Endothelial cell of umbilical vein (primary cell): ENCODE data around the gene FLNB. TPM values are rescaled to one million over a fixed set of nuclear protein-coding genes. Genes with fewer than 3 reads are reported as not detected.

Experiments used
- BruUV-seq: library from RNA; stranded (reverse); fragments of 400-500 nt; replicated peaks from 2 replicates; lab custom pipeline; 2021; lab: Mats Ljungman, UMichigan
- CTCF ChIA-PET: fragments of 300-600, 350-600 bp; sonication (Branson Sonifier 250); formaldehyde crosslinking; loops from one replicate; lab custom pipeline; 2021; ENCODE audit warnings: antibody characterized with exemption, inconsistent platforms; lab: Charles Lee
- POLR2A ChIA-PET: fragments of 300-600, 350-600 bp; sonication (Branson Sonifier 250); formaldehyde crosslinking; loops from one replicate; lab custom pipeline; 2021; ENCODE audit warnings: antibody characterized with exemption, inconsistent platforms; lab: Charles Lee
- DNase-seq: peaks from one replicate; pipeline ENCODE4 v3.0.0-alpha.2; 2011; ENCODE audit warnings: low read depth, low spot score
- FAIRE-seq: peaks from 2 replicates; lab custom pipeline; 2011; peaks lifted over from hg19 to GRCh38; lab: Jason Lieb, UNC
- H2AFZ ChIP-seq: 2 replicates; pipeline ENCODE4 v1.6.0; 2012; ENCODE audit warnings: low read depth, low read length, control low read depth, inconsistent platforms
- H3K27ac ChIP-seq: 2 replicates; pipeline ENCODE4 v1.5.1; 2011; ENCODE audit warnings: low read depth, mild to moderate bottlenecking, control low read depth, low read length, moderate library complexity; ENCODE audit not compliant: insufficient read depth
- H3K27me3 ChIP-seq, 2 experiments: 2 replicates each; pipeline versions ENCODE4 v1.6.0 to v1.6.1; 2011; ENCODE audit warnings: low read length in 2 of 2, mixed read lengths in 1 of 2; ENCODE audit not compliant: control insufficient read depth in 2 of 2, insufficient read depth in 2 of 2
- H3K36me3 ChIP-seq, 2 experiments: 2 replicates in 1 of 2; 3 replicates in 1 of 2; pipeline ENCODE4 v1.5.1; 2011; ENCODE audit warnings: low read length in 2 of 2, mild to moderate bottlenecking in 1 of 2, moderate library complexity in 1 of 2; ENCODE audit not compliant: control insufficient read depth in 2 of 2, insufficient read depth in 2 of 2; ENCODE audit errors: extremely low read depth in 1 of 2
- H3K4me1 ChIP-seq: 3 replicates; pipeline ENCODE4 v1.5.1; 2011; ENCODE audit warnings: mild to moderate bottlenecking, low read length; ENCODE audit not compliant: control insufficient read depth, insufficient read depth; ENCODE audit errors: extremely low read depth
- H3K4me2 ChIP-seq: 2 replicates; pipeline ENCODE4 v1.6.1; 2011; ENCODE audit warnings: low read length, control low read depth, mixed read lengths; ENCODE audit not compliant: insufficient read depth
- H3K4me3 ChIP-seq, 3 experiments: fragments of 200-600 bp in 1 of 3; sonication (generic), shearing (Covaris generic) in 1 of 3; replicated peaks in 1 of 3; 2 replicates each; pipeline ENCODE4 v1.5.1; 2011 to 2016; ENCODE audit warnings: control low read depth in 3 of 3, low read length in 3 of 3, mild to moderate bottlenecking in 2 of 3, inconsistent platforms in 1 of 3, low read depth in 1 of 3, moderate library complexity in 1 of 3; ENCODE audit not compliant: insufficient read depth in 1 of 3
- H3K79me2 ChIP-seq: 2 replicates; pipeline ENCODE4 v1.6.0; 2012; ENCODE audit warnings: low read length, inconsistent platforms; ENCODE audit not compliant: control insufficient read depth, insufficient read depth
- H3K9ac ChIP-seq: replicated peaks from 2 replicates; pipeline ENCODE3; 2011; ENCODE audit warnings: low read length, control low read depth; ENCODE audit not compliant: insufficient read depth; ENCODE audit errors: extremely low read depth
- H3K9me1 ChIP-seq: replicated peaks from 3 replicates; pipeline ENCODE4 v1.6.0; 2011; ENCODE audit warnings: mild to moderate bottlenecking, low read length; ENCODE audit not compliant: control insufficient read depth, insufficient read depth; ENCODE audit errors: extremely low read depth
- H3K9me3 ChIP-seq: replicated peaks from 2 replicates; pipeline ENCODE4 v1.5.1; 2012; ENCODE audit warnings: low read length, inconsistent platforms; ENCODE audit not compliant: control insufficient read depth, insufficient read depth
- H4K20me1 ChIP-seq: replicated peaks from 2 replicates; pipeline ENCODE3; 2011; ENCODE audit warnings: mild to moderate bottlenecking, low read length; ENCODE audit not compliant: control insufficient read depth, insufficient read depth; ENCODE audit errors: extremely low read depth
- CTCF ChIP-seq, 2 donors: IDR thresholded peaks; 1 replicate in 1 of 2; 2 replicates in 1 of 2; pipeline ENCODE4 v1.5.1; 2011; ENCODE audit warnings: low read length in 2 of 2, mild to moderate bottlenecking in 2 of 2, moderate library complexity in 2 of 2, control low read depth in 1 of 2, inconsistent platforms in 1 of 2, low read depth in 1 of 2; ENCODE audit not compliant: insufficient read depth in 1 of 2; ENCODE audit errors: extremely low read depth in 1 of 2
- EZH2 ChIP-seq: IDR thresholded peaks from 2 replicates; pipeline ENCODE4 v1.6.1; 2012; ENCODE audit warnings: borderline replicate concordance, low read depth, mild to moderate bottlenecking, moderate library complexity, low read length, inconsistent platforms; ENCODE audit not compliant: severe bottlenecking
- FOS ChIP-seq: IDR thresholded peaks from 2 replicates; pipeline ENCODE4 v1.6.1; 2011; ENCODE audit warnings: mild to moderate bottlenecking, low read length, moderate library complexity, borderline replicate concordance; ENCODE audit not compliant: insufficient read depth
- GATA2 ChIP-seq: IDR thresholded peaks from 2 replicates; pipeline ENCODE4 v1.7.0; 2011; ENCODE audit warnings: low read depth, mild to moderate bottlenecking, moderate library complexity, mixed read lengths, low read length; ENCODE audit not compliant: insufficient read length, insufficient read depth
- JUN ChIP-seq: IDR thresholded peaks from 2 replicates; pipeline ENCODE4 v1.6.1; 2011; ENCODE audit warnings: borderline replicate concordance, low read depth; ENCODE audit not compliant: insufficient read length, insufficient read depth
- MAX ChIP-seq: IDR thresholded peaks from 2 replicates; pipeline ENCODE4 v1.6.1; 2011; ENCODE audit not compliant: insufficient read depth, insufficient read length
- MYC ChIP-seq: IDR thresholded peaks from one replicate; pipeline ENCODE4 v1.6.1; 2011; ENCODE audit warnings: mild to moderate bottlenecking, low read depth, low read length
- POLR2A ChIP-seq: IDR thresholded peaks from 2 replicates; pipeline ENCODE4 v1.6.1; 2012; ENCODE audit warnings: low read depth, mild to moderate bottlenecking, control low read depth, low read length
- POLR2AphosphoS5 ChIP-seq: IDR thresholded peaks from 2 replicates; pipeline ENCODE4 v1.6.1; 2012; ENCODE audit warnings: low read depth, mild to moderate bottlenecking, control low read depth, low read length, moderate library complexity; ENCODE audit not compliant: insufficient read depth
- dilution Hi-C: fragments of 300-500 bp; cut with MboI; formaldehyde crosslinking; loops from one replicate; pipeline ENCODE4 v1.15.0; 2019; ENCODE audit warnings: low sequenced_read_pairs; ENCODE audit not compliant: extremely low pct_ligation_motif_present
- intact Hi-C: fragments of 100-400 bp; cut with micrococcal nuclease; formaldehyde crosslinking; loops from one replicate; pipeline ENCODE4 v1.10.0; 2022
- polyA plus RNA-seq, 4 experiments: library from polyadenylated mRNA; depleted of rRNA in 3 of 4; stranded (reverse) in 3 of 4; unstranded in 1 of 4; fragments of >200 nt; gene quantifications; 2 replicates each; pipeline versions ENCODE4 v1.2.1 to v1.2.3, GENCODE V29; 2011 to 2012; ENCODE audit warnings: missing spikeins in 1 of 4
- total RNA-seq: library from RNA; stranded (reverse); gene quantifications from 2 replicates; pipeline ENCODE4 v1.2.3, GENCODE V29; 2021

FLNB gene
- total and polyA plus RNA-seq, 2 donors (not counting 3 experiments of a cell fraction or from before 2014, with no cell fraction given): 479 to 670 TPM

GRCh38 chr3:58001086-58001467 is 7.1 kb upstream of the FLNB start:
- DNase-seq (no peak), FAIRE-seq (no peak)
- Histone ChIP-seq H4K20me1 (no peaks in the 10 kb centered on the region), H3K4me3 (no peak overlapping the region), H3K79me2 (no peaks in the 10 kb centered on the region), H3K27me3 (no peaks in the 10 kb centered on the region), H3K9me1 (no peaks in the 10 kb centered on the region), H3K4me2 (no peak overlapping the region), H3K9me3 (no peaks in the 10 kb centered on the region), H3K4me1 (peaks cover 10% of the 10 kb centered on the region), H2AFZ (no peak overlapping the region), H3K36me3 (no peaks in the 10 kb centered on the region), H3K9ac (no peak overlapping the region), H3K27ac (no peak overlapping the region)
- dilution Hi-C loops (no loop called here), intact Hi-C loops (no loop called here)
- TF ChIP-seq MAX (no peak), EZH2 (no peak), POLR2A (no peak), MYC (no peak), GATA2 (no peak), CTCF (IDR thresholded peaks at IDR 0.05; ENCODE audit: extremely low read depth in 1 of 2, insufficient read depth in 1 of 2, low read depth in 1 of 2, low read length in 2 of 2) (no peak), POLR2AphosphoS5 (no peak), FOS (no peak), JUN (no peak)
- CTCF ChIA-PET: no interaction called here
- POLR2A ChIA-PET: no interaction called here
- BruUV-seq: no TSS peak
